KMS-11 (cell line): ENCODE measurements around the gene COX6B2.

Experiments used
- H2AFZ ChIP-seq: fragments of 200-600 bp; sonication (generic); 2 replicates; pipeline ENCODE4 v1.6.1; 2016; ENCODE audit warnings: antibody characterized with exemption, mixed run types, low read depth
- H3K27ac ChIP-seq: fragments of 200-600 bp; sonication (generic); 2 replicates; pipeline ENCODE4 v1.6.1; 2016; ENCODE audit warnings: mild to moderate bottlenecking, mixed run types
- H3K27me3 ChIP-seq: fragments of 200-600 bp; sonication (generic); 2 replicates; pipeline ENCODE4 v1.6.1; 2017; ENCODE audit warnings: mild to moderate bottlenecking, low read depth, mixed run types, moderate library complexity; ENCODE audit not compliant: insufficient read depth
- H3K36me3 ChIP-seq: fragments of 200-600 bp; sonication (generic); 2 replicates; pipeline ENCODE4 v1.6.1; 2017; ENCODE audit warnings: mild to moderate bottlenecking, mixed run types; ENCODE audit not compliant: insufficient read depth
- H3K4me1 ChIP-seq: fragments of 200-600 bp; sonication (generic); 2 replicates; pipeline ENCODE4 v1.6.1; 2016; ENCODE audit warnings: mild to moderate bottlenecking, low read depth, mixed run types; ENCODE audit not compliant: poor library complexity, severe bottlenecking
- H3K4me2 ChIP-seq: fragments of 200-600 bp; sonication (generic); 2 replicates; pipeline ENCODE4 v1.7.0; 2016; ENCODE audit warnings: mild to moderate bottlenecking, mixed run types
- H3K4me3 ChIP-seq: fragments of 200-600 bp; sonication (generic); IDR thresholded peaks from 2 replicates; pipeline ENCODE4 v1.6.1; 2017; ENCODE audit warnings: low read depth, low read length, mixed read lengths; ENCODE audit not compliant: insufficient read depth
- H3K79me2 ChIP-seq: fragments of 200-600 bp; sonication (generic); 2 replicates; pipeline ENCODE4 v1.6.1; 2016; ENCODE audit warnings: low read depth, mixed run types; ENCODE audit not compliant: insufficient read depth
- H3K9ac ChIP-seq: fragments of 200-600 bp; sonication (generic); 2 replicates; pipeline ENCODE4 v1.6.1; 2016; ENCODE audit warnings: mild to moderate bottlenecking, mixed run types
- H4K20me1 ChIP-seq: fragments of 200-600 bp; sonication (generic); 2 replicates; pipeline ENCODE4 v1.6.1; 2016; ENCODE audit warnings: mild to moderate bottlenecking, mixed run types; ENCODE audit not compliant: insufficient read depth
- TF ChIP-seq, protein P1 (sequence below): fragments of 200-600 bp; sonication (generic); conservative IDR thresholded peaks from 2 replicates; pipeline ENCODE4 v1.6.1; 2017; ENCODE audit warnings: low read depth, mild to moderate bottlenecking, antibody characterized with exemption, low read length, moderate library complexity, mixed read lengths

Gene COX6B2

DNA sequence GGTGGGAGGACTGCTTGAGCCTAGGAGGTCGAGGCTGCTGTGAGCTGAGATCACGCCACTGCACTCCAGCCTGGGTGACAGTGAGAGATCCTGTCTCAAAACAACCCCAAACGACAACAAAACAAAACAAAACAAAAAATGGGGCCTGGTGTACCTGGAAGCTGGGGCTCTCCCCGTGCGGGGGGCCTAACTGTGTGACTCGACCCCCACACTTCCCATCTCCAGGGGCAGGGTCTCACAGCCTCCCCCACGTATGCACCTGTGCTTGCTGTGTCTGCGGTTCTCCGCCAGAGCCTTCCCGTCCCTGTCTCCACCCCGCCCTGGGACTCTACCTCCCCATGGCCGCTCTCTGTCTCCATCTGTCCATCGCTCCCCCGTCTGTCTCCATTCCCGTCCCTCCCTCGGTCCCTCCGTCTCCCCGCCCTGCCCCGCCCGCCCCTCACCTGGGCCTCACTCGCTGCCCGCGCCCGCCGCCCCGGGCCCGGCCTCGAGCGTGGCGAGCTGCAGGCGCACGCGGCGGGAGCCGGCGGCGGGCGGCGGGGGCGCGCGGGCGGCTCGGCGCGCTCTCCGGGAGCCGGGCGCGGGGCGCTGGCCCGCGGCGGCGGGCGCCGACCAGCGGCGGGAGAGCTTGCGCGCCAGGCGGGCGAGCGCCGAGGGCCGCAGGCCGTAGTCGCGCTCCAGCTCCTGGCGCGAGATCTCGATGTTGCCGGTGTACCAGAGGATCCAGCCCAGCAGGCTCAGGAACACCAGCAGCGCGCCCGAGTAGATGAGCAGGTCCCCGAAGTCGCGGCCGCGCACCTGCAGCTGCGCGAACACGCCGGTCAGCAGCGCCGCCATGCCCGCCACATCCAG is 29.0 kb upstream of the COX6B2 start:
- no peaks in the 10 kb centered on the region for H3K27me3 ChIP-seq
- peaks cover 33% of the 10 kb centered on the region for H3K4me1 ChIP-seq
- H3K36me3 ChIP-seq, result peaks cover 18% of the 10 kb centered on the region; the same call in 1 of the 2 replicates
- no peak overlapping the region for H3K4me3 ChIP-seq
- peaks cover 20% of the 10 kb centered on the region for H4K20me1 ChIP-seq
- H2AFZ ChIP-seq, result peak overlapping the region; percentile 51; the same call in 1 of the 2 replicates
- peak overlapping the region; percentile 85 for H3K27ac ChIP-seq
- TF ChIP-seq, protein P1, sequence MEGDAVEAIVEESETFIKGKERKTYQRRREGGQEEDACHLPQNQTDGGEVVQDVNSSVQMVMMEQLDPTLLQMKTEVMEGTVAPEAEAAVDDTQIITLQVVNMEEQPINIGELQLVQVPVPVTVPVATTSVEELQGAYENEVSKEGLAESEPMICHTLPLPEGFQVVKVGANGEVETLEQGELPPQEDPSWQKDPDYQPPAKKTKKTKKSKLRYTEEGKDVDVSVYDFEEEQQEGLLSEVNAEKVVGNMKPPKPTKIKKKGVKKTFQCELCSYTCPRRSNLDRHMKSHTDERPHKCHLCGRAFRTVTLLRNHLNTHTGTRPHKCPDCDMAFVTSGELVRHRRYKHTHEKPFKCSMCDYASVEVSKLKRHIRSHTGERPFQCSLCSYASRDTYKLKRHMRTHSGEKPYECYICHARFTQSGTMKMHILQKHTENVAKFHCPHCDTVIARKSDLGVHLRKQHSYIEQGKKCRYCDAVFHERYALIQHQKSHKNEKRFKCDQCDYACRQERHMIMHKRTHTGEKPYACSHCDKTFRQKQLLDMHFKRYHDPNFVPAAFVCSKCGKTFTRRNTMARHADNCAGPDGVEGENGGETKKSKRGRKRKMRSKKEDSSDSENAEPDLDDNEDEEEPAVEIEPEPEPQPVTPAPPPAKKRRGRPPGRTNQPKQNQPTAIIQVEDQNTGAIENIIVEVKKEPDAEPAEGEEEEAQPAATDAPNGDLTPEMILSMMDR, result no peak
- H3K4me2 ChIP-seq, result peak overlapping the region; percentile 91
- H3K79me2 ChIP-seq, result peaks cover 41% of the 10 kb centered on the region
- peak overlapping the region; percentile 84 for H3K9ac ChIP-seq

DNA sequence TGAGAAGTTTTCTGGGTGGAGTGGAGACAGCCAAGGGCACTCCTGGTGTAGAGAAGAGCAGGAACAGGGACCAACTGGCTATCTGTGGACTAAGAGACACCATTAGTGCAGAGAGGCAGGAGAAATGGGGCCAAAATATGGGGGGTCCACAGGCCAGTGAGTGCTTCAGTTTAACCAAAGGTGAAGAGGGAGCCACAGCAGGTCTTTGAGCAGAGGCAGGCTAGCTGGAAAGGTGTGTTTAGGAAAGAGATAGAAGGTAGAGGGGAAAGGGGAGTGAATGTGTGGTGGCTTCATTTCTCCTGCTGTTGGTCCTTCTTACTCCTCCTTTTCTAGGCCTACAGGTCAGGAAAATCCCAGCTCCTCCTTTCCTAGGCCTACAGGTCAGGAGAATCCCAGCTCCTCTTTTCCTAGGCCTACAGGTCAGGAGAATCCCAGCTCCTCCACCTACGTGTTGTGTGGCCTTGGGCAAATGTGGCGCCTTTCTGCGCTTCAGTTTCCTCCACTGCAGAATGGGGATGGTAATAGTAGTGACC is 28.1 kb upstream of the COX6B2 start:
- Histone ChIP-seq H3K4me3 (no peak overlapping the region), H3K27me3 (no peaks in the 10 kb centered on the region), H3K36me3 (peaks cover 12% of the 10 kb centered on the region; the same call in 1 of the 2 replicates), H3K4me2 (peak overlapping the region; percentile 91), H3K9ac (peak overlapping the region; percentile 84; the same call in 1 of the 2 replicates), H4K20me1 (peaks cover 12% of the 10 kb centered on the region), H3K4me1 (peaks cover 25% of the 10 kb centered on the region), H3K27ac (peak overlapping the region; percentile 51), H2AFZ (peak overlapping the region; percentile 51; the same call in 1 of the 2 replicates), H3K79me2 (peaks cover 34% of the 10 kb centered on the region)
- TF ChIP-seq, protein P1, result no peak

DNA sequence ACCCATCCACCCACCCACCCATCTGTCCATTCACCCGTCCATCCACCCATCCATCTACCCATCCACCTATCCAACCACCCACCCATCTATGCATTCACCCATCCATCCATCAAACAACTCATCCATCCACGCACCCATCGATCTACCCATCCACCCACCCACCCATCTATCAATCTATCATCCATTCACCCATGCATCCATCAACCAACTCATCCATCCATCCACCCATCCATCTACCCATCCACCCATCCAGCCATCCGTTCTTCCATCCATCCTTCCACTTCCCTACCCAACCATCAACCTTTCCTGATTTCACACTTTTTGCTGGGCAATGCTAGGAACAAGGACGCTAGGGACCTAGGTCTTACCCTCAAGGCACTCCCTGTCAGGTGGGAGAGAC is 27.5 kb upstream of the COX6B2 start:
- Histone ChIP-seq H3K27me3 (no peaks in the 10 kb centered on the region), H4K20me1 (peaks cover 6% of the 10 kb centered on the region; the same call in 1 of the 2 replicates), H3K4me2 (peak overlapping the region; percentile 91; the same call in 1 of the 2 replicates), H3K4me1 (peaks cover 19% of the 10 kb centered on the region), H3K79me2 (peaks cover 29% of the 10 kb centered on the region), H2AFZ (no peak overlapping the region), H3K27ac (no peak overlapping the region), H3K36me3 (peaks cover 6% of the 10 kb centered on the region; the same call in 1 of the 2 replicates), H3K4me3 (no peak overlapping the region), H3K9ac (no peak overlapping the region)
- TF ChIP-seq, protein P1, result no peak

DNA sequence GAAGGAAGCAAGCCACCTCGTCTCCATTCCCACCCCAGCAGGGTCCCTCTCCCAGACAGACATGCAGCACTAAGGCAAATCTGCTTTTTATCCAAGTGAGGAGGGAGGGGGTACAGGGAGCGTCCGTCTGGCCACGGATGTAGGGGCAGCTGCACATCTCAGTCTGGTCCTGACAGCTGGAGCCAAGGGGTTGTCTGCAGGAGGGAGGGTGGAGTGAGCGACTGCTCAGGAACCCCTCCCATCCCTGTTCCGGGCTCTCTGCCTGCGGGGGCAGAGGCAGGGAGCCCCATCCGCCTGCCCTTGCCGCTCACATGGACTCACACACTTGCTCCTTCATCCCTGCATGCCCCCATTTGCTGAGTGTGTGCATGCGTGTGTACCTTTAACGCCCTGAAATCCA is 24.7 kb upstream of the COX6B2 start:
- H3K4me3 ChIP-seq, result no peak overlapping the region
- peaks cover under 1% of the 10 kb centered on the region; the same call in 1 of the 2 replicates for H3K27me3 ChIP-seq
- H3K4me2 ChIP-seq, result no peak overlapping the region
- no peak overlapping the region for H3K9ac ChIP-seq
- TF ChIP-seq, protein P1, result no peak
- no peaks in the 10 kb centered on the region for H4K20me1 ChIP-seq
- no peaks in the 10 kb centered on the region for H3K36me3 ChIP-seq
- peaks cover 17% of the 10 kb centered on the region for H3K79me2 ChIP-seq
- no peak overlapping the region for H2AFZ ChIP-seq
- no peak overlapping the region for H3K27ac ChIP-seq
- peaks cover 21% of the 10 kb centered on the region for H3K4me1 ChIP-seq
